OCI-LY3 (cell line): ENCODE measurements around the gene GRHPR.

Experiments used
- CTCF ChIP-seq: fragments of 200-600, 300-600 bp; sonication (generic); IDR thresholded peaks from 2 replicates; pipeline ENCODE4 v1.5.1; 2014; ENCODE audit warnings: antibody characterized with exemption, low read length, low read depth
- EZH2phosphoT487 ChIP-seq: fragments of 200-600 bp; shearing (Covaris generic); IDR thresholded peaks from 2 replicates; pipeline ENCODE4 v1.6.1; 2018; ENCODE audit warnings: antibody characterized with exemption, mixed run types, low read depth

GRCh38 chr9:37453827-37454226 lies 31.3 kb downstream of the GRHPR start:
- TF ChIP-seq CTCF (no peak), EZH2phosphoT487 (no peak)
